GM18873 (cell line): Measurements from ENCODE around the gene UBE2O.

ENCODE experiments used
- ATAC-seq: cut with Tn5 transposase; IDR thresholded peaks from one replicate; pipeline ENCODE4 v1.9.1; 2021; ENCODE audit warnings: mild to moderate bottlenecking, moderate library complexity, moderate number of reproducible peaks; ENCODE audit not compliant: unreplicated experiment, low FRiP score

Gene UBE2O

GRCh38 chr17:76487451-76488192 is 34.7 kb upstream of the UBE2O start:
- ATAC-seq: no peak

- no peak for ATAC-seq
Observed at GRCh38 chr17:76485569-76485968, 32.6 kb upstream of the UBE2O start.

GRCh38 chr17:76484228-76484725 is 31.3 kb upstream of the UBE2O start:
- ATAC-seq: no peak

- peak; percentile 63 for ATAC-seq
Observed at GRCh38 chr17:76481071-76481655, 28.2 kb upstream of the UBE2O start.

GRCh38 chr17:76480632-76481031 is 27.7 kb upstream of the UBE2O start:
- ATAC-seq: no peak

GRCh38 chr17:76479515-76480060 is 26.6 kb upstream of the UBE2O start:
- ATAC-seq: no peak

GRCh38 chr17:76478730-76479514 is 26.0 kb upstream of the UBE2O start:
- ATAC-seq: no peak

- no peak for ATAC-seq
Observed at GRCh38 chr17:76478097-76478496, 25.1 kb upstream of the UBE2O start.

- ATAC-seq: no peak
Observed at GRCh38 chr17:76477576-76477975, 24.6 kb upstream of the UBE2O start.

GRCh38 chr17:76476736-76477135 is 23.8 kb upstream of the UBE2O start:
- ATAC-seq: no peak

GRCh38 chr17:76475302-76475701 is 22.4 kb upstream of the UBE2O start:
- no peak for ATAC-seq

GRCh38 chr17:76474894-76475293 is 21.9 kb upstream of the UBE2O start:
- no peak for ATAC-seq

- ATAC-seq: no peak
Observed at GRCh38 chr17:76474238-76474637, 21.3 kb upstream of the UBE2O start.

- no peak for ATAC-seq
Observed at GRCh38 chr17:76473541-76473985, 20.6 kb upstream of the UBE2O start.

GRCh38 chr17:76472726-76473125 is 19.8 kb upstream of the UBE2O start:
- ATAC-seq: no peak

GRCh38 chr17:76472258-76472645 is 19.3 kb upstream of the UBE2O start:
- no peak for ATAC-seq

- no peak for ATAC-seq
Observed at GRCh38 chr17:76471498-76472257, 18.7 kb upstream of the UBE2O start.

- ATAC-seq: no peak
Observed at GRCh38 chr17:76469991-76470739, 17.2 kb upstream of the UBE2O start.
